Pancreas (tissue), 10 donors: Measurements from ENCODE around the gene ABRACL. TPM values are rescaled to one million over a fixed set of nuclear protein-coding genes. Genes with fewer than 3 reads are reported as not detected.

ENCODE experiments used
- ATAC-seq, 4 donors: fragments of 200-7000 bp; cut with Tn5 transposase; one replicate each; pipeline versions ENCODE4 v1.8.0 to v1.9.1; 2020; ENCODE audit warnings: mild to moderate bottlenecking in 4 of 4, moderate library complexity in 4 of 4
- DNase-seq, 6 donors: peaks; one replicate each; pipeline ENCODE4 v3.0.0-alpha.2; 2020
- FAIRE-seq: peaks from 2 replicates; lab custom pipeline; 2012; peaks lifted over from hg19 to GRCh38; lab: Jason Lieb, UNC
- H3K27ac ChIP-seq, 4 donors: fragments of 200-600 bp; sonication (generic); 1 replicate in 3 of 4; 2 replicates in 1 of 4; pipeline versions ENCODE4 v1.5.0 to v1.8.0; 2020
- H3K27me3 ChIP-seq, 4 donors: fragments of 200-600 bp; one replicate each; pipeline ENCODE4 v1.8.0; 2021
- H3K36me3 ChIP-seq, 3 donors: fragments of 200-600 bp; sonication (generic) in 1 of 3; one replicate each; pipeline versions ENCODE4 v1.5.0 to v1.8.0; 2020 to 2021
- H3K4me1 ChIP-seq, 3 donors: fragments of 200-600 bp; one replicate each; pipeline ENCODE4 v1.8.0; 2021
- H3K4me3 ChIP-seq, 4 donors: fragments of 200-600 bp; sonication (generic) in 2 of 4; one replicate each; pipeline versions ENCODE4 v1.5.0 to v1.8.0; 2020 to 2021
- H3K9me3 ChIP-seq, 4 donors: fragments of 200-600 bp; one replicate each; pipeline ENCODE4 v1.8.0; 2021
- WGBS, 2 donors: extraction: QIAGEN DNeasy Blood & Tissue Kit; methylation state at CpG; one replicate each; pipeline ENCODE4 v1.1.7; 2013; 5-methylcytosine and 5-hydroxymethylcytosine counted together
- intact Hi-C, 3 donors: fragments of 100-400 bp; cut with DNase I; formaldehyde crosslinking; loops; one replicate each; pipeline versions ENCODE4 v1.11.1 to v1.14.2; 2022
- polyA plus RNA-seq, 2 donors: library from polyadenylated mRNA; stranded (reverse); fragments of 200-250 nt; gene quantifications; one replicate each; pipeline ENCODE4 v1.2.3, GENCODE V29; 2013
- total RNA-seq, 6 donors: library from RNA; stranded (reverse); fragmentation: NEBNext Ultra II Directional in 4 of 6; extraction: Animal tissue kit (Norgen Biotek cat#: 25700) in 4 of 6; gene quantifications; one replicate each; pipeline versions ENCODE4 v1.2.1 to v1.2.4, GENCODE V29; 2021 to 2023
- TF ChIP-seq, protein P1 (sequence below), 4 donors: fragments of 200-600 bp; sonication (generic) in 3 of 4; IDR thresholded peaks; one replicate each; pipeline versions ENCODE4 v1.5.0 to v1.8.0; 2021; ENCODE audit warnings: antibody characterized with exemption in 4 of 4
- donor health status: healthy with polysubstance abuse.
- donor health status: DM: no; HTN: no; CAD: no; lungs with moderate emphysema.
- donor health status: DM: no; HTN: no; CAD: no.
- donor health status: control.
- donor health status: control.
- donor health status: Bipolar disorder and iron deficiency.
- donor health status: DM: yes; HTN: yes; CAD: no.
- donor health status: DM: no; HTN: no; CAD: no.
- donor health status: DM: no; HTN: no; CAD: no.
- donor health status: DM: yes; HTN: yes; CAD: no.

ABRACL gene
- total and polyA plus RNA-seq, 8 donors = 3.8 to 19.2 (median 8.2) TPM

DNA sequence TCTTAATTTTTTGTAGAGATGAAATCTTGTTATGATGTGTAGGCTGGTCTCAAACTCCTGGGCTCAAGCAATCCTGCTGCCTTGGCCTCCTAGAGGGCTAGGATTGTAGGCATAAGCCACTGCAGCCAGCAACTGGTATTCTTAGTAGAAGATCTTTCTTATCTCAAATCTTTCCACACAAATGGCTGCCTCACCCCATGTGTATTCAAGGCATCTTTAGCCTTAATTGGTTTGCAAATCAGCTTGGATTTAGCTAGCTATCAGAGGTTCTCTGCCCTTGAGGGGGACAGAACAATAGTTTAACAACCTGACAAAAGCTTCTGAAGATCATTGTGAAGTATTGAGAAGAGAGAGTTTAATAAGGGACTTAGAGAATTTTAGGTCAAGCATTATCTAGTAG is 17.9 kb upstream of the ABRACL start:
- Histone ChIP-seq H3K4me1 (no peaks in the 10 kb centered on the region), H3K9me3 (no peaks in the 10 kb centered on the region), H3K27ac (no peak overlapping the region), H3K4me3 (no peak overlapping the region), H3K36me3 (no peaks in the 10 kb centered on the region), H3K27me3 (no peaks in the 10 kb centered on the region)
- FAIRE-seq (no peak), DNase-seq (no peak), ATAC-seq (no peak)
- intact Hi-C loops = no loop called here
- TF ChIP-seq, protein P1, sequence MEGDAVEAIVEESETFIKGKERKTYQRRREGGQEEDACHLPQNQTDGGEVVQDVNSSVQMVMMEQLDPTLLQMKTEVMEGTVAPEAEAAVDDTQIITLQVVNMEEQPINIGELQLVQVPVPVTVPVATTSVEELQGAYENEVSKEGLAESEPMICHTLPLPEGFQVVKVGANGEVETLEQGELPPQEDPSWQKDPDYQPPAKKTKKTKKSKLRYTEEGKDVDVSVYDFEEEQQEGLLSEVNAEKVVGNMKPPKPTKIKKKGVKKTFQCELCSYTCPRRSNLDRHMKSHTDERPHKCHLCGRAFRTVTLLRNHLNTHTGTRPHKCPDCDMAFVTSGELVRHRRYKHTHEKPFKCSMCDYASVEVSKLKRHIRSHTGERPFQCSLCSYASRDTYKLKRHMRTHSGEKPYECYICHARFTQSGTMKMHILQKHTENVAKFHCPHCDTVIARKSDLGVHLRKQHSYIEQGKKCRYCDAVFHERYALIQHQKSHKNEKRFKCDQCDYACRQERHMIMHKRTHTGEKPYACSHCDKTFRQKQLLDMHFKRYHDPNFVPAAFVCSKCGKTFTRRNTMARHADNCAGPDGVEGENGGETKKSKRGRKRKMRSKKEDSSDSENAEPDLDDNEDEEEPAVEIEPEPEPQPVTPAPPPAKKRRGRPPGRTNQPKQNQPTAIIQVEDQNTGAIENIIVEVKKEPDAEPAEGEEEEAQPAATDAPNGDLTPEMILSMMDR (IDR thresholded peaks at IDR 0.05) = no peak

DNA sequence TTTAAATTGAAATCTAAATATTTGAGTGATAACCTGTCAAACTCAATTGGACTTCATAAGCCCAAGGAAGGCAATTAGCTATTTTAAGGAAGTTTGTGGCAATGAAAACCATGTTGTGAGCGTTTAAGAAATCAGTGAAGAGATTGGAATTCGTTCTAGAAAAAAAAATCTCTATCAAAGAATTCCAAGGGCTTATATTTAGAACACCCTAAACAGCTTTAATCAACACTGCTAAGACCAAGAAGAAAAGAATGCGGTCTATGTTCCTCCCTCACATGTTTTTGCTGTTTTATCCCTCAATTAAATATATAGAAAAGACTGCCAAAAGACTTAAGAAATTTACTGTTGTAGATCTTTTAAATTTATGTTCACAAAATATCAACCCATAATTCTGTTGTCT is 16.6 kb upstream of the ABRACL start:
- no peak for FAIRE-seq
- intact Hi-C loops = no loop called here
- no peaks in the 10 kb centered on the region for H3K36me3 ChIP-seq
- WGBS, 2 donors = 76 to 85% methylated on average over 3 of the region's 3 CpGs
- TF ChIP-seq, protein P1 (IDR thresholded peaks at IDR 0.05) = no peak
- H3K4me3 ChIP-seq = no peak overlapping the region
- H3K27ac ChIP-seq = no peak overlapping the region
- H3K4me1 ChIP-seq = peaks cover 0 to 3% (median 1%) of the 10 kb centered on the region in 3 donors
- H3K27me3 ChIP-seq = no peaks in the 10 kb centered on the region
- no peak for ATAC-seq
- H3K9me3 ChIP-seq = no peaks in the 10 kb centered on the region
- no peak for DNase-seq

DNA sequence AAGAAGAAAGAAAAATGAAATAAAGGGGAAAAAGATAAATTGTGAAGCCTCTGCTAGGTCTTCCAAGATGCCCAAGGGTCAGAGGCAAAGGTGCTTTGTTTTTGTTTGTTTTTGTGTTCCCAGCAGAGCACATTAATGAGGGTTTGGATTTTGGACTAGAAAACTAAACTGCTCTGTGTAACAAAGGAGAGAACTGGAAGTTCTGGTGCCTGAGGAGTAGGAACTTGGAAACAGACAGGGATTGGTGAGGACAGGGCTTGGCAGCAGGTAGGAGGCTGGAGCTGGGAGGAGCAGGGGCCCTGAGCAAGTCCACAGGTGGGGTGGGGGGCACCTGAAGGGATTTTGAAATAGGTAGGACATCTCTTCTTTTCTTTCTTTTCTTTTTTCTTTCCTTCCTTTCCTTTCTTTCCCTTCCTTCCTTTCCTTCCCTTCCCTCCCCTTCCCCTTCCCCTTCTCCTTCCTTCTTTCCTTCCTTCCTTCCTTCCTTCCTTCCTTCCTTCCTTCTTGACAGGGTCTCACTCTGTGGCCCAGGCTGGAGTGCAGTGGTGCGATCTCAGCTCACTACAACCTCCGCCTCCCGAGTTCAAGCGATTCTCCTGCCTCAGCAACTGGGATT is 15.3 kb upstream of the ABRACL start:
- H3K9me3 ChIP-seq = no peaks in the 10 kb centered on the region
- no peak overlapping the region for H3K4me3 ChIP-seq
- no peaks in the 10 kb centered on the region for H3K27me3 ChIP-seq
- H3K4me1 ChIP-seq = peaks cover 0 to 10% (median 3%) of the 10 kb centered on the region in 3 donors
- intact Hi-C loops = no loop called here
- ATAC-seq (no peak), FAIRE-seq (no peak), DNase-seq (no peak)
- H3K36me3 ChIP-seq = no peaks in the 10 kb centered on the region
- WGBS, 2 donors = 94 to 97% methylated on average over 4 of the region's 4 CpGs
- TF ChIP-seq, protein P1 (IDR thresholded peaks at IDR 0.05) = no peak
- no peak overlapping the region for H3K27ac ChIP-seq

DNA sequence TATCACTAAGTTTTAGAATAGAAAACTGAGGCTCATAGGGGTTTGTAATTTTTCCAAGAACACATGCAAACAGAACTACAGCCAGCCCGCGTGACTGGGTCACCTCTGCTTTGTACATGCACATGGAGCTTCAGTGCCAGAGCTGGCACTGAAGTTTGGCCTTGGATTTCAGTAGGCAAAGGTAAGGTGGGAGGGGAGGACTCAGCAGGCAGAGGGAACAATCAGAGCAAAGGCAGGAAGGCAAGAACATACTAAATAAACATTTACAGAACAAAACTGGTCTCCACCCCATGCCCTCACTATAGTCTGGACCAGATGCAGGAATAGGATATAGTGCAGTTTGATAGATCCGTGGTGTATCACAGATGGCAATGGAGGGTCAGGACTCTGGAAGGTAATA is 13.6 kb upstream of the ABRACL start:
- Histone ChIP-seq H3K9me3 (no peaks in the 10 kb centered on the region), H3K36me3 (no peaks in the 10 kb centered on the region), H3K4me3 (no peak overlapping the region), H3K4me1 (peaks cover 0 to 10% (median 3%) of the 10 kb centered on the region in 3 donors), H3K27ac (no peak overlapping the region), H3K27me3 (no peaks in the 10 kb centered on the region)
- TF ChIP-seq, protein P1 (IDR thresholded peaks at IDR 0.05) = no peak
- 23 to 27% methylated on average over 3 of the region's 3 CpGs for WGBS, 2 donors
- FAIRE-seq = no peak
- peak; percentile 58 to 95 (median 90) for ATAC-seq
- DNase-seq = peak in 4 of 6 donors; percentile 46 to 72 (median 62)
- intact Hi-C loops = no loop called here
